H1 (cell line): ENCODE measurements around the gene RADIL. TPM values are rescaled to one million over a fixed set of nuclear protein-coding genes. Genes with fewer than 3 reads are reported as not detected.

Experiments
- CTCF ChIA-PET: fragments of 300-600 bp; sonication (Branson Sonifier 250); formaldehyde crosslinking; loops from one replicate; lab custom pipeline; 2021; ENCODE audit not compliant: partially characterized antibody; lab: Charles Lee
- POLR2A ChIA-PET: fragments of 300-600 bp; sonication (Branson Sonifier 250); formaldehyde crosslinking; loops from one replicate; lab custom pipeline; 2021; ENCODE audit warnings: inconsistent platforms; ENCODE audit not compliant: partially characterized antibody; lab: Charles Lee
- DNase-seq, 2 experiments: peaks; one replicate each; pipeline versions ENCODE4 v3.0.0 to v3.0.0-alpha.2; 2010 to 2022; ENCODE audit warnings: low spot score in 2 of 2, low read depth in 1 of 2, mixed read lengths in 1 of 2
- FAIRE-seq: peaks from 2 replicates; lab custom pipeline; 2011; peaks lifted over from hg19 to GRCh38; lab: Jason Lieb, UNC
- H2AFZ ChIP-seq: 2 replicates; pipeline ENCODE4 v1.8.1; 2012; ENCODE audit warnings: low read length, inconsistent platforms
- H2AK5ac ChIP-seq: 2 replicates; pipeline ENCODE4 v1.6.1; 2013; ENCODE audit warnings: low read depth, low read length
- H2BK120ac ChIP-seq: replicated peaks from 2 replicates; pipeline ENCODE3; 2013; ENCODE audit warnings: low read depth, low read length, inconsistent platforms
- H2BK12ac ChIP-seq: 2 replicates; pipeline ENCODE4 v1.6.1; 2013; ENCODE audit warnings: low read depth, low read length
- H2BK15ac ChIP-seq: 2 replicates; pipeline ENCODE4 v1.6.1; 2013; ENCODE audit warnings: low read length
- H2BK20ac ChIP-seq: 2 replicates; pipeline ENCODE4 v1.6.1; 2013; ENCODE audit warnings: low read length
- H2BK5ac ChIP-seq: 2 replicates; pipeline ENCODE4 v1.6.1; 2013; ENCODE audit warnings: low read depth, low read length
- H3K14ac ChIP-seq: 2 replicates; pipeline ENCODE4 v1.6.1; 2013; ENCODE audit warnings: inconsistent platforms; ENCODE audit not compliant: insufficient read length
- H3K18ac ChIP-seq: 2 replicates; pipeline ENCODE4 v1.6.1; 2013; ENCODE audit warnings: low read length; ENCODE audit errors: extremely low read depth
- H3K23ac ChIP-seq: 2 replicates; pipeline ENCODE4 v1.6.1; 2013; ENCODE audit warnings: inconsistent platforms; ENCODE audit not compliant: insufficient read length
- H3K23me2 ChIP-seq: 2 replicates; pipeline ENCODE4 v1.6.1; 2013; ENCODE audit warnings: low read depth, low read length
- H3K27ac ChIP-seq: 2 replicates; pipeline ENCODE4 v1.6.1; 2011; ENCODE audit warnings: low read depth, low read length, inconsistent platforms
- H3K27me3 ChIP-seq, 4 experiments: replicated peaks in 1 of 4; 1 replicate in 1 of 4; 2 replicates in 3 of 4; pipeline versions ENCODE4 v1.6.1 to v1.8.1; 2011 to 2013; ENCODE audit warnings: low read length in 3 of 4, mild to moderate bottlenecking in 3 of 4, inconsistent platforms in 2 of 4, mixed read lengths in 2 of 4, moderate library complexity in 1 of 4; ENCODE audit not compliant: control insufficient read depth in 3 of 4, insufficient read depth in 3 of 4; ENCODE audit errors: extremely low read depth in 1 of 4
- H3K36me3 ChIP-seq, 4 experiments: 2 replicates each; pipeline versions ENCODE4 v1.6.1 to v1.8.1; 2011 to 2013; ENCODE audit warnings: mild to moderate bottlenecking in 4 of 4, low read length in 3 of 4, moderate library complexity in 2 of 4, control low read depth in 1 of 4, inconsistent platforms in 1 of 4; ENCODE audit not compliant: insufficient read depth in 4 of 4, control insufficient read depth in 2 of 4
- H3K4ac ChIP-seq: replicated peaks from 2 replicates; pipeline ENCODE3; 2013; ENCODE audit warnings: low read length, low read depth, mixed read lengths, inconsistent platforms; ENCODE audit not compliant: insufficient read length
- H3K4me1 ChIP-seq, 4 experiments: replicated peaks in 1 of 4; 1 replicate in 1 of 4; 2 replicates in 3 of 4; pipeline versions ENCODE4 v1.6.1 to v1.8.1; 2011 to 2013; ENCODE audit warnings: low read length in 3 of 4, inconsistent platforms in 2 of 4, mixed read lengths in 1 of 4; ENCODE audit not compliant: insufficient read depth in 4 of 4, control insufficient read depth in 3 of 4
- H3K4me2 ChIP-seq, 2 experiments: 2 replicates each; pipeline versions ENCODE4 v1.6.1 to v1.8.1; 2011 to 2013; ENCODE audit warnings: low read depth in 2 of 2, low read length in 2 of 2, control low read depth in 1 of 2, inconsistent platforms in 1 of 2, mild to moderate bottlenecking in 1 of 2; ENCODE audit not compliant: insufficient read depth in 1 of 2
- H3K4me3 ChIP-seq, 4 experiments: fragments of 200-600, 300-600 bp in 1 of 4; sonication (generic), shearing (Covaris generic), sonication (Bioruptor Twin) in 1 of 4; 2 replicates each; pipeline versions ENCODE4 v1.5.1 to v1.8.1; 2011 to 2016; ENCODE audit warnings: low read length in 4 of 4, low read depth in 3 of 4, control low read depth in 2 of 4, inconsistent platforms in 2 of 4, mild to moderate bottlenecking in 2 of 4, mixed read lengths in 1 of 4, moderate library complexity in 1 of 4; ENCODE audit not compliant: insufficient read depth in 2 of 4; ENCODE audit errors: extremely low read depth in 1 of 4
- H3K56ac ChIP-seq: replicated peaks from 2 replicates; pipeline ENCODE3; 2013; ENCODE audit warnings: low read depth, mild to moderate bottlenecking, mixed read lengths, low read length, inconsistent platforms; ENCODE audit not compliant: insufficient read length
- H3K79me1 ChIP-seq: 2 replicates; pipeline ENCODE4 v1.6.1; 2013; ENCODE audit warnings: low read depth, low read length, control low read depth
- H3K79me2 ChIP-seq, 2 experiments: 2 replicates each; pipeline versions ENCODE4 v1.6.1 to v1.8.1; 2012 to 2013; ENCODE audit warnings: low read length in 2 of 2, mild to moderate bottlenecking in 2 of 2, inconsistent platforms in 1 of 2; ENCODE audit not compliant: insufficient read depth in 2 of 2, control insufficient read depth in 1 of 2
- H3K9ac ChIP-seq, 4 experiments: replicated peaks in 1 of 4; 1 replicate in 1 of 4; 2 replicates in 3 of 4; pipeline versions ENCODE4 v1.6.1 to v1.8.1; 2011 to 2013; ENCODE audit warnings: low read depth in 3 of 4, low read length in 3 of 4, control low read depth in 2 of 4, mild to moderate bottlenecking in 2 of 4, moderate library complexity in 2 of 4, inconsistent platforms in 1 of 4; ENCODE audit errors: extremely low read depth in 1 of 4
- H3K9me3 ChIP-seq, 2 experiments: 2 replicates each; pipeline versions ENCODE4 v1.6.1 to v1.8.1; 2012 to 2013; ENCODE audit warnings: mild to moderate bottlenecking in 2 of 2, moderate library complexity in 2 of 2, control low read depth in 1 of 2, inconsistent platforms in 1 of 2, low read depth in 1 of 2, low read length in 1 of 2, mixed read lengths in 1 of 2; ENCODE audit not compliant: insufficient read depth in 2 of 2
- H4K20me1 ChIP-seq, 2 experiments: replicated peaks in 1 of 2; 2 replicates each; pipeline versions ENCODE3 to v1.8.1; 2011 to 2013; ENCODE audit warnings: inconsistent platforms in 2 of 2, low read length in 2 of 2, mild to moderate bottlenecking in 1 of 2; ENCODE audit not compliant: insufficient read depth in 2 of 2, control insufficient read depth in 1 of 2
- H4K5ac ChIP-seq: 2 replicates; pipeline ENCODE4 v1.6.1; 2013; ENCODE audit warnings: low read length, low read depth, mixed read lengths, inconsistent platforms; ENCODE audit not compliant: insufficient read length
- H4K8ac ChIP-seq: 2 replicates; pipeline ENCODE4 v1.8.0; 2013; ENCODE audit warnings: mild to moderate bottlenecking, moderate library complexity, low read length, inconsistent platforms; ENCODE audit not compliant: insufficient read depth; ENCODE audit errors: extremely low read depth
- H4K91ac ChIP-seq: replicated peaks from 2 replicates; pipeline ENCODE3; 2013; ENCODE audit warnings: low read length, mixed read lengths, inconsistent platforms; ENCODE audit not compliant: insufficient read length
- ATF3 ChIP-seq: IDR thresholded peaks from 2 replicates; pipeline ENCODE4 v1.6.1; 2011; ENCODE audit warnings: low read depth, mild to moderate bottlenecking, low read length; ENCODE audit not compliant: insufficient read depth
- BACH1 ChIP-seq: IDR thresholded peaks from 2 replicates; pipeline ENCODE4 v1.6.1; 2012; ENCODE audit warnings: low read length, improper control_type of control experiment
- CREB1 ChIP-seq: IDR thresholded peaks from 2 replicates; pipeline ENCODE4 v1.6.1; 2012; ENCODE audit warnings: inconsistent platforms
- HDAC6 ChIP-seq: IDR thresholded peaks from one replicate; pipeline ENCODE4 v1.7.1; 2012; ENCODE audit warnings: low read depth, mild to moderate bottlenecking, inconsistent platforms, low read length, moderate library complexity
- MAFK ChIP-seq: IDR thresholded peaks from 2 replicates; pipeline ENCODE4 v1.6.1; 2012; ENCODE audit warnings: low read depth, mild to moderate bottlenecking, improper control_type of control experiment, low read length
- PHF8 ChIP-seq: fragments of 200-600 bp; sonication (generic); conservative IDR thresholded peaks from 2 replicates; pipeline ENCODE4 v1.7.1; 2012; ENCODE audit warnings: low read depth, mild to moderate bottlenecking, inconsistent platforms, low read length, moderate library complexity
- POLR2A ChIP-seq, 2 experiments: IDR thresholded peaks; 1 replicate in 1 of 2; 2 replicates in 1 of 2; pipeline ENCODE4 v1.6.1; 2011; ENCODE audit warnings: low read depth in 2 of 2, low read length in 2 of 2, mild to moderate bottlenecking in 2 of 2; ENCODE audit errors: control extremely low read depth in 1 of 2
- RAD21 ChIP-seq, 2 experiments: IDR thresholded peaks in 1 of 2; conservative IDR thresholded peaks in 1 of 2; 2 replicates each; pipeline ENCODE4 v1.6.1; 2011; ENCODE audit warnings: low read depth in 2 of 2, low read length in 2 of 2, improper control_type of control experiment in 1 of 2, inconsistent platforms in 1 of 2, mild to moderate bottlenecking in 1 of 2, moderate library complexity in 1 of 2
- SP1 ChIP-seq: IDR thresholded peaks from 2 replicates; pipeline ENCODE4 v1.6.1; 2011; ENCODE audit warnings: low read depth, low read length
- TAF7 ChIP-seq: optimal IDR thresholded peaks from 2 replicates; pipeline ENCODE3; 2011; ENCODE audit warnings: low read depth, mild to moderate bottlenecking, inconsistent platforms, low read length, moderate library complexity, borderline replicate concordance
- TEAD4 ChIP-seq: IDR thresholded peaks from 2 replicates; pipeline ENCODE4 v1.6.1; 2012; ENCODE audit warnings: low read depth, low read length, inconsistent platforms, mixed read lengths
- YY1 ChIP-seq: IDR thresholded peaks from 2 replicates; pipeline ENCODE4 v1.6.1; 2011; ENCODE audit warnings: low read depth, mild to moderate bottlenecking, low read length
- WGBS, 2 experiments: shearing (Covaris generic) in 1 of 2; methylation state at CpG; one replicate each; pipeline versions ENCODE4 v1.1.6 to v1.1.7; 2013 to 2015; ENCODE audit warnings: low lambda C conversion rate in 2 of 2, mixed read lengths in 2 of 2, inconsistent platforms in 1 of 2, low coverage in 1 of 2, missing lambda C conversion rate in 1 of 2; ENCODE audit not compliant: insufficient replicate concordance in 2 of 2, insufficient coverage in 1 of 2, insufficient read length in 1 of 2; ENCODE audit errors: extremely low coverage in 1 of 2, missing lambda C conversion rate in 1 of 2; 5-methylcytosine and 5-hydroxymethylcytosine counted together
- polyA plus RNA-seq, 7 experiments: library from polyadenylated mRNA; depleted of rRNA in 3 of 7; stranded (reverse) in 5 of 7; unstranded in 2 of 7; fragments of >200 nt in 5 of 7; fragments of 200-250 nt in 2 of 7; gene quantifications; 1 replicate in 5 of 7; 2 replicates in 1 of 7; 4 replicates in 1 of 7; pipeline versions ENCODE4 v1.2.1 to v1.2.3, GENCODE V29; 2011 to 2013; ENCODE audit warnings: missing spikeins in 2 of 7, mixed read lengths in 2 of 7
- total RNA-seq: library from RNA; stranded (reverse); fragmentation: NEBNext Ultra II Directional; extraction: Animal tissue kit (Norgen Biotek cat#: 25700); gene quantifications from 2 replicates; pipeline ENCODE4 v1.2.1, GENCODE V29; 2021

The RADIL gene
- total and polyA plus RNA-seq, 2 of the 8 experiments (the other 6 are each of a cell fraction or from before 2014, with no cell fraction given), result 5.0 to 5.4 TPM

GRCh38 chr7:4873071-4873944, 10.2 kb downstream of the RADIL start:
- ChIA-PET POLR2A (interaction anchor here (1.2 kb wide), 1 partner anchor 21 kb away, joined by 3 read pairs; no protein-coding TSS in a partner anchor), CTCF (interaction anchor here (0.6 to 2.2 kb wide), 4 partner anchors 10 to 888 kb away, joined by 3 to 10 read pairs (median 4); partner anchors contain the start of gene RADIL)
- H4K91ac ChIP-seq, result no peak overlapping the region
- no peak overlapping the region for H4K5ac ChIP-seq
- peaks cover 0 to 10% (median 4%) of the 10 kb centered on the region in 4 experiments; a peak in 2 of 7 replicates for H3K4me1 ChIP-seq
- FAIRE-seq, result no peak
- no peak overlapping the region for H3K23ac ChIP-seq
- no peaks in the 10 kb centered on the region for H3K27me3 ChIP-seq
- no peaks in the 10 kb centered on the region for H3K79me1 ChIP-seq
- no peak for DNase-seq
- H2AK5ac ChIP-seq, result no peak overlapping the region
- no peaks in the 10 kb centered on the region for H3K23me2 ChIP-seq
- 92% methylated on average over 31 of the region's 31 CpGs; no CpG with 5 or more reads in 1 of the 2 experiments for WGBS, 2 experiments
- H2BK20ac ChIP-seq, result no peak overlapping the region
- no peaks in the 10 kb centered on the region for H4K20me1 ChIP-seq
- no peaks in the 10 kb centered on the region for H3K79me2 ChIP-seq
- no peaks in the 10 kb centered on the region for H3K9me3 ChIP-seq
- H3K56ac ChIP-seq, result no peak overlapping the region
- H4K8ac ChIP-seq, result no peak overlapping the region
- H3K18ac ChIP-seq, result no peak overlapping the region
- H2BK12ac ChIP-seq, result no peak overlapping the region
- no peaks in the 10 kb centered on the region; a peak in 1 of 8 replicates for H3K36me3 ChIP-seq
- H2BK15ac ChIP-seq, result no peak overlapping the region
- no peak overlapping the region for H3K9ac ChIP-seq
- no peak overlapping the region for H2AFZ ChIP-seq
- no peak overlapping the region for H3K4me3 ChIP-seq
- H3K4ac ChIP-seq, result no peak overlapping the region
- no peak overlapping the region for H2BK5ac ChIP-seq
- H3K4me2 ChIP-seq, result no peak overlapping the region
- H3K27ac ChIP-seq, result no peak overlapping the region
- no peak overlapping the region for H2BK120ac ChIP-seq
- no peak overlapping the region for H3K14ac ChIP-seq
- no peak for TF ChIP-seq HDAC6
- no peak for TF ChIP-seq SP1
- no peak for TF ChIP-seq CREB1
- no peak for TF ChIP-seq MAFK
- TF ChIP-seq TAF7, result no peak
- TF ChIP-seq PHF8, result no peak
- no peak for TF ChIP-seq TEAD4
- TF ChIP-seq BACH1, result no peak
- no peak for TF ChIP-seq POLR2A (IDR thresholded peaks at IDR 0.05; ENCODE audit: control extremely low read depth in 1 of 2, low read depth in 2 of 2, low read length in 2 of 2)
- no peak for TF ChIP-seq YY1
- no peak for TF ChIP-seq RAD21 (IDR thresholded peaks at IDR 0.05 in 1 of 2, conservative IDR thresholded peaks at IDR 0.05 in 1 of 2; ENCODE audit: low read depth in 2 of 2, low read length in 2 of 2)
- TF ChIP-seq ATF3, result no peak
